HG02840 (cell line): ENCODE results near the gene HLA-F.

Source experiments
- ATAC-seq: cut with Tn5 transposase; IDR thresholded peaks from one replicate; pipeline ENCODE4 v1.9.1; 2021; ENCODE audit warnings: mild to moderate bottlenecking, moderate library complexity, moderate number of reproducible peaks; ENCODE audit not compliant: unreplicated experiment, low FRiP score

HLA-F gene

DNA sequence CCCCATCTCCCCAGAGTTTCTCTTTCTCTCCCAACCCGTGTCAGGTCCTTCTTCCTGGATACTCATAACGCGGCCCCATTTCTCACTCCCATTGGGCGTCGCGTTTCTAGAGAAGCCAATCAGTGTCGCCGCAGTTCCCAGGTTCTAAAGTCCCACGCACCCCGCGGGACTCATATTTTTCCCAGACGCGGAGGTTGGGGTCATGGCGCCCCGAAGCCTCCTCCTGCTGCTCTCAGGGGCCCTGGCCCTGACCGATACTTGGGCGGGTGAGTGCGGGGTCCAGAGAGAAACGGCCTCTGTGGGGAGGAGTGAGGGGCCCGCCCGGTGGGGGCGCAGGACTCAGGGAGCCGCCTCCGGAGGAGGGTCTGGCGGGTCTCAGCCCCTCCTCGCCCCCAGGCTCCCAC is at the start of gene HLA-F:
TSS of gene HLA-F (plus strand) at position 173 of the 404 bp plus-strand sequence. CDS start at position 203, 30 bp downstream.
- peak; percentile 89 for ATAC-seq

DNA sequence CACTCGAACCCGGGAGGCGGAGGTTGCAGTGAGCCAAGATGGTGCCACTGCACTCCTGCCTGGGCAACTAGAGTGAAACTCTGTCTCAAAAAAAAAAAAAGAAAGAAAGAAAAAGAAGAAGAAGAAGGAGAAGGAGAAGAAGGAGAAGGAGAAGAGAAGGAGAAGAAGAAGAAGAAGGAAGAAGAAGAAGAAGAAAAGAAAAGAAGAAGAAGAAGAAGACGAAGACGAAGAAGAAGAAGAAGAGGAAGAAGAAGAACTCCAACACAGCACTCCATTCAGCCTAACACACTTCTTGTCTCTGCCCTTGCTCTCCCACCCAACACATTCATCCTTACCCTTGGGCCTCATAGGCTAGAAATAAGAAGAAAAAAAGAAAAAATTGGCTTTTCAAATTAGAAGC is 49.2 kb upstream of the HLA-F start:
- no peak for ATAC-seq

DNA sequence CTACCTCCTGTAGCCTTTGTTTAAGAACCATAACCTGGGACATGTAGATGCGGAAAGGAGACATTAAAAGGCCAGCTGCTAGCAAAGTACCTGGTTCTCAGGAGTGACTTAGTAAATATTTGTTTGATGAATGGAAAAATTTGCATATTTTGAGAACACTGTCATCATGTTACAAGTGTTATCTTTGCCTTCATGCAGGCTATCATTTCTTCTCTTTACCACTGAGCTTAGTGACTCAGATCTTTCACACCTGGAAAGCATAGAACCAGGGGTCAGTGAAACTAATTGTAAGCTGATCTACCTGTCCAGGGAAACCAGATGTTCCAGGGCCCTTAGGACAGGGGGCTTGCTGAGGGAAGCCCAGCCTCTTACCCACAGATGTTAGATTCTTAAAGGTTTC is 47.7 kb upstream of the HLA-F start:
- no peak for ATAC-seq

DNA sequence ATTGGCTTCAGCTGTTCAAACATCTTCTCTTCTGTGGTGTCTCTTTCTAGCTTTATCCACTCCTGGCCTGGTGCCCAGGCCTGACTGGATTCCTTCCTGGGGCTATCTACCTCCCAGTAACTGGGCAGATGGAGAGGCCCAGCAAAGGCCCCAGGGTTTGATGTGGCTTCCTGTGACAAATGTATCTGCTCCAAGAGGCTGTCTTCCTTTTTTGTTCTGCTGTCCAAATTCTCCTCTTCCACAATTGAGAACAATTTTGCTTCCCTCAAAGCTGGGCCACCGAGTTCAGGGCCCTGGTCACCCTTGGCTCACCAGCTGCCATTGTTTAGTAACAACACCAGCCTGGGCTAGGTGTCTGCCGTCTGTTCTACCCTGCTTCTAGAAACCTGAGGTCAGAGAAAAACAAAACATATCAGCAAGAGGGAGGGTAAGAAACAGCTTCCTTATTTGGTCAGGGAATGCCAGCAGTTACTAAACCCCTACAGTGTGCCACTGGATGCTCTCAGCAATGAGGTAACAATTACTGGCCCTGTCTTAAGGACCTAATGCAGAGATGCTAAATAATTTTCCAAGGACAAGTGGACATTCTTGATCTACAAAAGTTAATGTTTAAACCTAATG is 46.1 kb upstream of the HLA-F start:
- no peak for ATAC-seq

DNA sequence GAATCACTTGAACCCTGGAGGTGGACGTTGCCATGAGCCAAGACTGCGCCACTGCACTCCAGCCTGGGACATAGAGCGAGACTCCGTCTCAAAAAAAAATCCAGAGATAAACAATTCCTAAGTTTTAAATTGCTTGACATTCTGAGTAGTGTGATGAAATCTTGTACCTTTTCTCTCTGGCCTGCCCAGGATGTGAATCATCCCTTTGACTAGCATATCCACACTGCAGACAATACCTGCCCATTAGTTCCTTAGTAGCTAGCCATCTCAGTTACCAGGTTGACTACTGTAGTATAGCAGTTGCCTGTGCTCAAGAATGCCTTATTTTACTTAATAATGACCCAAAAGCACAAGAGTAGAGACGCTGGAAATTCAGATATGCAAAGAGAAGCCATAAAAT is 45.1 kb upstream of the HLA-F start:
- no peak for ATAC-seq

DNA sequence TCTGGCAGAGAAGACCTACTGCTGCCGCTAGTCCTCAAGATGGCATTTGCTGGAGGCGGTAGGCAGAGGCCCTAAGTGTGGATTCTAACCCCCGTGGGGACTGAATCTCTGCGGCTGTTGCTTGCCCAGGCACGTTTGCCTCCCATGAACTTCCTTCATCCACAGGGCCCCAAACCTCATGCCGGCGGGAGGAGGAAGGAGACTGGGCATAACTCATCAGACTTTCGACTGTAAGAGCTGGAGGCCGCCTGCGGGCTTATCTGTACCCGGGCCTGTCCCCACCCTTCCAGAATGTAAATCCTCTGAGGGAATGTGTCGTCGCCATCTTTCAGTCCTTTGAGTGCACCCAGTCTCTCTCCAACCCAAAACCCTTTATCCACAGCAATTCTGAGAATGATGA is 43.3 kb upstream of the HLA-F start:
- no peak for ATAC-seq

DNA sequence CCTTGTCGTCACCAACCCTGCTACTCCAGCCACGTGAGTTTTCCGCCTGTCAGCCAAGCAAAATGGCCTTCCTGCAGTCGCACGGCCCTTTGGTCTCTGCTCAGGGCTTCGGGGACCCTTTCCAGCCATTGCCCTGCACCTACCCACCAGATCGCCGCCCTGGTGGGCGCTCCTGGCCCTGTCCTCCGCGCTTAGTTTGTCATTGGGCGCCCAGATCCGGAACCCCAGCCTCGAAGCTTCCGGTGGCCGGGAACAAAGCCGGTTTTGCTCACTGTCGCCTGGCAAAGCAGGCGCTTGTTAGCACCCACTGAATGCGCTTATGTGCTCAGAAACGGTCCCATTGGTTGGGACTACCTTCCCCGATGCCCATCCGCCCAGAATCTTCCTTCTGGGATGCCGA is 42.8 kb upstream of the HLA-F start:
- ATAC-seq = no peak

DNA sequence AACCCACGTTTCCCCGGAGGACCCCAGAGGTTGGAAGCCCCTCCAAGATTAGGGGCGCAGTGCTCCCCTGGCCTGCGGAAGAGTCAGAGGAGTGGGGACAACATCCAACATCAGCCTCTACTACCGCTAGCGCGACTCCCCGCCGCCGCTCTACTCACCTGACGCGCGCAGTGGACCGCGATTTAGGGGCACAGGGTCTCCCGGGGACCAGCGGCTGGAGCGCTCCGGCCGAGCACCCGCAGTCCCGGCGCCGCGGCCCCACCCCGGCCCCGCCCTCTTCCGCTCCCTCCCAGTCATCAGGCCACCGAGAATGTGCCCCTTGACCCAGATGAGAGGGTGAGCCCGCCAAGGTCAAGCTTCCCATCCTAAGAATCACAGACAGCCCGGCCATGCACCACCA is 42.3 kb upstream of the HLA-F start, which contains the start of gene ZFP57:
TSS of gene ZFP57 (minus strand) at position 249 of the 400 bp plus-strand sequence. CDS start 4,149 bp downstream, outside the sequence.
- no peak for ATAC-seq

DNA sequence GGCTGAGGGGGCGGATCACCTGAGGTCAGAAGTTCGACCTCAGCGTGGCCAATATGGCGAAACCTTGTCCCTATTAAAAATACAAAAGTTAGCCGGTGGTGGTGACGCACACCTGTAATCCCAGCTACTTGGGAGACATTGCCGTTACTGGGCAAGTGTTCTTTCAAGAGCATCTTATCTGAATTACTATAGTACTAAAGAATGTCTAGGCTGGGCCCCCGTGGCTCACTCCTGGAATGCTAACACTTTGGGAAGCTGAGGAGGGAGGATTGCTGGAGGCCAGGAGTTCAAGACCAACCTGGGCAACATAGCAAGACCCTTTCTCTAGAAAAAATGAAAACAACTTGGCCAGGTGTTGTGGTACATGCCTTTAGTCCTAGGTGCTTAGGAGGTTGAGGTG is 41.4 kb upstream of the HLA-F start:
- no peak for ATAC-seq

DNA sequence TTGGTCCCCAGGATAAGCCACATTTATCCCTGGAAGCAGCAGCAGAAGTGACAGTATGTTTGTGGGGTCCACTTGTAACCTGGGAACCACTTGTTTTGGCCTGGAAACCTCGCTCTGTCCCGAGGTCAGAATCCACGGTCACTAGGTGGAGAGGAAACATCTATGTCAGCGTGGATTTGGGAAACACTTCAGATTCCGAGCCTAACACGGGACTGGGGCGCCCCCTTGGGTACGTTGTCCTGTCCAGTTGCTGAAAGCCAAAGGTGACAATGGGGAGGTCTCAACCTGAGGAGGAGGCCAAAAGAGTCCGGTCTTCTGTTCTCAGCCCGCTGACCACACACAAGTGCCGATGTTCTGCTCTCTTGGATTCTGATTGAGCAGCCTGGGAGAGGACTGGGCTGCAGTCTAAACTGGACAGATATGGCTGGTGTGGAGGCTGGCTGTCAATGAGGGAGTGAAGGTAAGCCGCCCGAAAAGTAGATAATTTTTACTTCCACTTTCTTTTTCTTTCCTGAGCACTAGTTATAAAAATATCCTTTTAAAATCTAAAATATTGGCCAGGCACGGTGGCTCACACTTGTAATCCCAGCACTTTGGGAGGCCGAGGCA is 37.4 kb upstream of the HLA-F start:
- ATAC-seq = no peak

DNA sequence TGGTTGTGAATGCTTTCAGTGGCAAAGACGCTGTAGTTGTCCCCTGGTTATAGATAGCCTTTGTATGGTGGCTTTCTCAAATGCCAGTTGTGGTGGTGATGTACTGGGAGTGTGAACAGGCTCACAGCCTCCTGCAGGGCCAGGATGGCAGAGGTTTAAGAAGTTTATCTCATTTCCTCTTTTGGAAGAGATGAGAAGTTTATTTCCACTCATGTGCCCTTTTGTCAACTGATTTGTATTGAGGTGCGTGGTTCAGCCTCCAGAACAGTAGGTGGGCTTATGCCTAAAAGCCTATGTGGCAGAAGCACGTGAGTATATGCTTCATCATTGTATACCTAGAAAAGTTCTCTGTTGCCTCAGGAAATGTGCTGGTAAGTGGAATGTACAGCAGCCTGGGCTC is 28.6 kb upstream of the HLA-F start:
- ATAC-seq = no peak

DNA sequence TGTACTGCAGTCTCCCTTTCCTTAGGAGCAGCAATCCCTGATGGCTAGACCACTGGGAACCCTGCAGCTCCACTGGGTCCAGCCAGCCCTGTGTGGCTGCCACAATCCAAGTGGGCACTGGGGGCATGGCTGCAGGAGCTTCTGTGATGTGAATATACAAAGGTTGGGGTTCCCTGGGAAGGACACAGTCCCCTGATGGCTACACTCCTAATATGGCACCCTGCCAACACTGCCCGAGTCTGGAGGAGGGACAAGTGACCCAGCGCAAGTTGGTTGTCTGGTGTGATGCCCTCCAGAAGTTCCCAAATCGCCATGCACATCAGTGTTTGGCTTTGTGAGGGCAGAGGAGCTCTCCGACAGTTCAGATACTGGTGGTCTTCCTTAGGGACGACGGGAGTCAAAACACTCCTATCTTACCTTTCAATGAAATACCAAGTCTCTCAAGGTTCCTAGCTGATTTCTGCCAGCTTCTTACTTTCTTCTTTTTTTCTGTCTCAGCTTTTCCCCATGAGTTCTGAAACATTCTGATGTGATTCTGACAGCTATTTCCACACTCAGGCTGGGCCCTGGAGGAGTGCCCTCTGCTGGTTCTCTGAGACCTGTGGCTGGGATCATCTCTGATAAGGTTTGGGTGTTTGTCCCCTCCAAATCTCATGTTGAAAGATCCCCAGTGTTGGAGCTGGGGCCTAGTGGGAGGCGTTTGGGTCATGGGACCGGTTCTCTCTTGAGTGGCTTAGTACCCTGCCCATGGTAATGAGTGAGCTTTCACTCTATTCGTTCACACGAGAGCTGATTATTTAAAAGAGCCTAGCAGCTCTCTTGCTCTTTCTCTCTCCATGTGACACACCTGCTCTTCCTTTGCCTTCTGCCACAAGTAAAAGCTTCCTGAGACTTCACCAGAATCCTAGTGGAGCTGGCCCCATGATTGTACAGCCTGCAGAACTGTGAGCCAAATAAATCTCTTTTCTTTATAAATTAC is 26.8 kb upstream of the HLA-F start:
- ATAC-seq = no peak

DNA sequence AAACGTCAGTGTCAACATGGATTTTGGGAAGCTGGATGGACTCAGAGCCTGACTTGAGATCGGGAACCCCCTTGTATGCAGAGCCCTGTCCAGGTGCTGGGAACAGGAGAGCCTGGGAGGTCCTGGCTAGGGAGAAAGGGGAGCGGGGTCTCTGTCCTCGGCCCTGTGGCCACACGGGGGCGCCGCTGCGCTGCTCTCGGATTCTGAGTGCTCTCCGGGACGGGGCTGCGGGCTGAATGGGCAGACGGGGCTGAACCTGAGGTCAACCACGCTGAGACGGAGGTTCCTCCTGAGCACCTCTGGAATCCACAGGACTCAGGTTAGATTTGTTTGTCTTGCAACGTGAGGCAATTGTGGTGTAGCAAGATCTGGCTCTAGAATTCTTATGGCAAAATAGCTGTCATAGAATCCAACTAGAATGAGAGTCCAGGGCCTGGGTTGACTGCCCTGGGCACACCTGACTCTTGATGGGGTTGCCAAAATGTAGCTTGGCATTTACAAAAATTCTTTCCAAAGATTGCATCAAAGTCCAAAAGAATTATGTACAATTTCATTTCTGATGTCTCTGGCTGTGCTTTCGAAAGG is 20.6 kb upstream of the HLA-F start:
- ATAC-seq = no peak

DNA sequence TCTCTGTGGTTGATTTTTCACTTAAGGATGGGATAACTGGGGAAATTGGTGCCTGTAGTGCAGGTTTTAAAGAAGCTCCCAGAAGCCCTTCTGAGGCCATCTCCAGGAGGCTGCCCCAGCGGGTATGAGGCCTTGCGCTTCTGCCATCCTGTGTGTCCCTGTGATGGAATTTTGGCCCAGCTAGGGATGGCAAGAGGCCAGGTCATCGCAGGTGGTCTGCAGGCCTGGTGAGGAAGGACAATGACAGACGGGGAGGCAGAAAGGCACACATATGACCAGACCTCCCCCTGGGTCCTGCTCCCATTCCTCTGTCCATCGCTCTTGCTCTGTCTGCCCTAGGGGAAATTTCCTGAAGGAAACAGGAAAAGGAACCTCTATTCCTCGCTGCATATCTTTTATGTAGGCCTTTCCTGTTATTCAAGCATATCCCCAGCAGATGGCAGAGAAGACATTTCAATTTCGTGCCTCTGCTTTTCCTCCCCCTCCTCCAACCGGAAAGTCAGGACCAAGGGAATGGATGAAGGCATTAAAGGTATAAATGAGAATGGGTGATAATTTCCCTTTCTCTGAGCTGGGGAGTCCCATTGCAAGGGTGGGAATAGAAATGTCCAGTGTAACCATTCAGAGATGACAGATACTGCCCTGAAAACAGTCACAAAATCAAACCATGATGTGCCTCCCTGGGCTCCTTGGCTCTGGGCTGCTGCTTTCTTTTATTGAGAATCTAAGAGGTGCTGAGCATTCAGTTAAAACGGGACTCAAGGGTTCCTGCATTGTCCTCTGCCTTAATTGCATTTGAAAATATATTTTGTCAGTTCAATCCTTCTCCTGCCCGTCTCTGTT is 17.6 kb upstream of the HLA-F start:
- ATAC-seq = no peak

DNA sequence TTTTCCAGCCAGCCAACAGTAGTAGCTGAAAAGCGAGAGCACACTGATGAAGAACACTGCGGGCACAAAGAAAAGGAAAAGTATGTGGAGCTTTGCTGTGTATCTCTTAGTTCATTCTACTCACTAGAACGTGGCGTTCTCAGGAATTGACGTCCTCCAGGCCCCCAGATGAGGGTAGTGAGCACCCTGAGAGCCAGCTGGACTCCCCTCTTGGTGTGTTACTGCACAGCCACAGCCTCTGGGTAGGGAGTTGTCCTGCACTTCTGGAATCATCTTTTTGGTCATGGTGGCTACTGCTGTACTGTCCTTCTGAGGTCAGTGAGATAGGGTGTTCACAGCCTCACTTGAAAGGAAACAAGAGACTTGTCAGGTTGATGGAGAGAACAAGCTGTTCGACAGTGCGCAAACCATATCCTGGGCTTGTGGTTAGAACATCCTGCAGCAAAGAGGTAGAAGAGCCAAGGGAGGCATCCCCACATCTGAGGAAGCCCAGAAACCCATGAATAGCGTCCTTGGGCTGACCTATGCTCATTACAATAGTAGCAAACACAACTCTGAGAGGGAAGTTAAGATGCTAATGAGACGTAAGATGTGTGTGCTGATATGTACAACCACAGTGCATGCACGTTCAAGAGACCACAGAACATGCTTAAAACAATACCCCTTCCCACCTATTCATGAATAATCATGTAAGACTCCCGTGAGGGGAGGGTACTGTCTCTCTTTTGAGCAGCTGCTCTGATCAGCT is 14.6 kb upstream of the HLA-F start:
- no peak for ATAC-seq

DNA sequence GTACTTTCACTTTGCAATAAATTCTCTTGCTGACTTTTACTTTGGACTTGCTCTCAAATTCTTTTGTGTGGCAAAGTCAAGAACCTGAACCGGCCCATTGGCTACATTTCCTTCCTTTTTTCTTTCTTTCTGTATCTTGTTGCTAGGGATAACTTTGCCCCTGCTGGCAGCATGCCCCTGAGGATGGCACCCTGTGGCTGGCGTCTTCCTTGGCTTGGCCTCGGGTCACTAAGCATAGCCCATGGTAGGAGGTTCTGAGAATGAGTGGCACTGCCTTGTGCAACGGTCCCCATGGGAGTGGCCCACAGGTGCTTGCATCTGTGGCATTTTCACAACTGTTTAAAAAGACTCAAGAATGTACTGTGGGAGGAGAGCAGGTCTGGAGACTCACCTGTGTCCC is 14.0 kb upstream of the HLA-F start:
- ATAC-seq = no peak

DNA sequence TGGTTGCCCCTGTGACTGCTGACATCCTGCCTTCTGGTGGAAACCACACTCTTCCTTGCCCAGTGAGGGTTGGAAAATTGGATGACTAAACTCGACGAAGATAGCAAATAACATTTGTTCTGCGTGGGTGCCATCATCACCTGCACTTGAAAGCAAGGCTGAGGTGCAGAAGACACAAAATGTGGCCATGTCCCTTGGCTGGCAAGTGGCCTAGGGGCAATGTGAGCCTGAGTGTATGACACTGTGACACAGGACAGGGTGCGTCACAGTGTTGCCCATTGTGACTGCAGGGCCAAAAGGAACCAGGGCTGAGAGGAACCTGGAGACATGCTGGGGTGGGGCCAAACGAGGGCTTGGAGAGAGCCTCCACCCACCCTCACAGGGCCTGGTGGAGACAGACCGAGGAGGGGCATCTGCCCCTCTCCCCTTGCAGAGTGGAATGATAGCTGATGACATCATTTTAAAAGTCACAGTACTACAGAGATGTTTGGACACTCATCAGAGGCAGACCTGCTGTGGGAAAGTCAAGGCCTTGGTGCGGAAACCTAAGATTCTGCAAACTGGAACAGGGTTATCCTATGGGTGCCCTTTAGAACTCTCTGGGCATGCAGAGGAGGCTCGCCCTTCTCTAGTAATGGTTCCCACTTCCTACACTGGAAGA is 12.8 kb upstream of the HLA-F start:
- ATAC-seq = no peak

DNA sequence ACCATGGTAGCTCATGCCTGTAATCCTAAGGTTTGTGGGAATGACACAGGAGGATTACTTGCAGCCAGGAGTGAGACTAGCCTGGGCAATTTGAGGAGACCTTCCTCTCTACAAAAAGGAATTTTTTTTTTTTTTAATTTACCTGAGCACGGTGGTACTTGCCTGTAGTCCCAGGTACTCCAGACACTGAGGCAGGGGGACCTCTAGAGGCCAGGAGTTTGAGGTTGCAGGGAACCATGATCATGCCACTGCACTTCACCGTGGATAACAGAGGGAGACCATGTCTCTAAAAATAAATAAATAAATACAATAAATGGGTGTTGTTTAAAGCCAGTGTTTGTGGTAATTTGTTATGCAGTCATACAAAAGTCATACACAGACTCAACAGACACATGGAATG is 2.4 kb upstream of the HLA-F start:
- ATAC-seq = no peak
